ENCODE results near the gene QRICH2. TPM values are rescaled to one million over a fixed set of nuclear protein-coding genes. Genes with fewer than 3 reads are reported as not detected.

QRICH2 gene
- total RNA-seq, 2 experiments from 2014 or later, result 7.2 to 9.4 TPM

DNA sequence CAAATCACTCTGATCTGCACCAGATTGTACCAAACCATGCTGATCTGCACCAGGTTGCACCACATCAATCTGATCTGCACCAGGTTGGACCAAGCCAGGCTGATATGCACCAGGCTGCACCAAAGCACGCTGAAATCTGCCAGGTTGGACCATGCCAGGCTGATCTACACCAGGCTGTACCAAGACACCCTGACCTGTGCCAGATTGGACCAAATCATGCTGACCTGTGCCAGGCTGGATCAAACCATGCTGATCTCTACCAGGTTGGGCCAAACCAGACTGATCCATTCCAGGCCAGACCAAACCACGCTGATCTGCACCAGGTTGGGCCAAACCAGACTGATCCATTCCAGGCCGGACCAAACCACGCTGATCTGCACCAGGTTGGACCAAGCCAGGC, 15.5 kb downstream of the QRICH2 start:
- POLR2A ChIA-PET, result no interaction called here
- H3K27ac ChIP-seq (ENCODE audit: low read depth, low read length, poor library complexity, severe bottlenecking), result no peak overlapping the region

GRCh38 chr17:76281573-76282371, 26.3 kb downstream of the QRICH2 start:
- H4K20me1 ChIP-seq (ENCODE audit: insufficient read depth, low read length), result no peaks in the 10 kb centered on the region
- no peaks in the 10 kb centered on the region for H3K79me2 ChIP-seq (ENCODE audit: insufficient read depth, low read depth, low read length)

More for the DNA sequence above, 15.5 kb downstream of the QRICH2 start:
- no peak for DNase-seq (ENCODE audit: low spot score)
- Histone ChIP-seq H3K4me1 (ENCODE audit: insufficient read depth, low read length, poor library complexity, severe bottlenecking) (no peaks in the 10 kb centered on the region), H3K4me3 (ENCODE audit: low read depth, low read length, poor library complexity, severe bottlenecking) (no peak overlapping the region), H3K9me3 (ENCODE audit: low read length) (no peaks in the 10 kb centered on the region), H2AFZ (ENCODE audit: low read length) (no peak overlapping the region), H3K4me2 (ENCODE audit: low read length) (no peak overlapping the region), H3K79me2 (ENCODE audit: insufficient read depth, low read depth, low read length) (no peaks in the 10 kb centered on the region), H3K36me3 (ENCODE audit: insufficient read depth, low read length) (peaks cover 14% of the 10 kb centered on the region; the same call in 1 of the 2 replicates), H3K9me2 (ENCODE audit: insufficient read depth, low read length) (no peaks in the 10 kb centered on the region), H4K20me1 (ENCODE audit: insufficient read depth, low read length) (no peaks in the 10 kb centered on the region)
- intact Hi-C loops (cut with micrococcal nuclease; ENCODE audit: unreplicated experiment), result no loop called here
- CTCF ChIA-PET (ENCODE audit: unreplicated experiment), result no interaction called here
- TF ChIP-seq, protein P1, sequence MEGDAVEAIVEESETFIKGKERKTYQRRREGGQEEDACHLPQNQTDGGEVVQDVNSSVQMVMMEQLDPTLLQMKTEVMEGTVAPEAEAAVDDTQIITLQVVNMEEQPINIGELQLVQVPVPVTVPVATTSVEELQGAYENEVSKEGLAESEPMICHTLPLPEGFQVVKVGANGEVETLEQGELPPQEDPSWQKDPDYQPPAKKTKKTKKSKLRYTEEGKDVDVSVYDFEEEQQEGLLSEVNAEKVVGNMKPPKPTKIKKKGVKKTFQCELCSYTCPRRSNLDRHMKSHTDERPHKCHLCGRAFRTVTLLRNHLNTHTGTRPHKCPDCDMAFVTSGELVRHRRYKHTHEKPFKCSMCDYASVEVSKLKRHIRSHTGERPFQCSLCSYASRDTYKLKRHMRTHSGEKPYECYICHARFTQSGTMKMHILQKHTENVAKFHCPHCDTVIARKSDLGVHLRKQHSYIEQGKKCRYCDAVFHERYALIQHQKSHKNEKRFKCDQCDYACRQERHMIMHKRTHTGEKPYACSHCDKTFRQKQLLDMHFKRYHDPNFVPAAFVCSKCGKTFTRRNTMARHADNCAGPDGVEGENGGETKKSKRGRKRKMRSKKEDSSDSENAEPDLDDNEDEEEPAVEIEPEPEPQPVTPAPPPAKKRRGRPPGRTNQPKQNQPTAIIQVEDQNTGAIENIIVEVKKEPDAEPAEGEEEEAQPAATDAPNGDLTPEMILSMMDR (conservative IDR thresholded peaks at IDR 0.05; ENCODE audit: low read length), result no peak
- no TSS peak for BruUV-seq (replicated peaks)

GRCh38 chr17:76280650-76281049, 27.4 kb downstream of the QRICH2 start:
- no peak overlapping the region for H3K27ac ChIP-seq (ENCODE audit: low read depth, low read length, poor library complexity, severe bottlenecking)
- no peak overlapping the region for H3K4me2 ChIP-seq (ENCODE audit: low read length)
- TF ChIP-seq, protein P1 (conservative IDR thresholded peaks at IDR 0.05; ENCODE audit: low read length), result no peak
- no peak for TF ChIP-seq EZH2phosphoT487 (IDR thresholded peaks at IDR 0.05; ENCODE audit: borderline replicate concordance, low read depth, low read length)
- H4K20me1 ChIP-seq (ENCODE audit: insufficient read depth, low read length), result no peaks in the 10 kb centered on the region
- no TSS peak for BruUV-seq (replicated peaks)
- H3K4me3 ChIP-seq (ENCODE audit: low read depth, low read length, poor library complexity, severe bottlenecking), result no peak overlapping the region
- H3K4me1 ChIP-seq (ENCODE audit: insufficient read depth, low read length, poor library complexity, severe bottlenecking), result no peaks in the 10 kb centered on the region
- ChIA-PET POLR2A (interaction anchor here (0.6 to 1.7 kb wide), 4 partner anchors 13 to 422 kb away, joined by 3 to 6 read pairs (median 4); no protein-coding TSS in a partner anchor), CTCF (ENCODE audit: unreplicated experiment) (interaction anchor here (1.5 kb wide), 1 partner anchor 9 kb away, joined by 7 read pairs; no protein-coding TSS in a partner anchor)
- no peaks in the 10 kb centered on the region for H3K9me3 ChIP-seq (ENCODE audit: low read length)
- no peak overlapping the region for H2AFZ ChIP-seq (ENCODE audit: low read length)
- no peaks in the 10 kb centered on the region for H3K36me3 ChIP-seq (ENCODE audit: insufficient read depth, low read length)
- DNase-seq (ENCODE audit: low spot score), result no peak
- intact Hi-C loops (cut with micrococcal nuclease; ENCODE audit: unreplicated experiment), result no loop called here
- no peaks in the 10 kb centered on the region for H3K79me2 ChIP-seq (ENCODE audit: insufficient read depth, low read depth, low read length)
- H3K9me2 ChIP-seq (ENCODE audit: insufficient read depth, low read length), result no peaks in the 10 kb centered on the region

More at GRCh38 chr17:76281573-76282371, 26.3 kb downstream of the QRICH2 start:
- H3K9me2 ChIP-seq (ENCODE audit: insufficient read depth, low read length), result no peaks in the 10 kb centered on the region
- no peaks in the 10 kb centered on the region for H3K4me1 ChIP-seq (ENCODE audit: insufficient read depth, low read length, poor library complexity, severe bottlenecking)
- H3K27ac ChIP-seq (ENCODE audit: low read depth, low read length, poor library complexity, severe bottlenecking), result no peak overlapping the region
- no TSS peak for BruUV-seq (replicated peaks)
- TF ChIP-seq, protein P1 (conservative IDR thresholded peaks at IDR 0.05; ENCODE audit: low read length), result no peak
- TF ChIP-seq EZH2phosphoT487 (IDR thresholded peaks at IDR 0.05; ENCODE audit: borderline replicate concordance, low read depth, low read length), result no peak
- no peak overlapping the region for H2AFZ ChIP-seq (ENCODE audit: low read length)
- H3K9me3 ChIP-seq (ENCODE audit: low read length), result no peaks in the 10 kb centered on the region
- CTCF ChIA-PET (ENCODE audit: unreplicated experiment), result interaction anchor here (1.2 kb wide), 1 partner anchor 100 kb away, joined by 4 read pairs; no protein-coding TSS in a partner anchor
- intact Hi-C loops (cut with micrococcal nuclease; ENCODE audit: unreplicated experiment), result no loop called here
- no peak for DNase-seq (ENCODE audit: low spot score)
- H3K4me3 ChIP-seq (ENCODE audit: low read depth, low read length, poor library complexity, severe bottlenecking), result no peak overlapping the region
- H3K4me2 ChIP-seq (ENCODE audit: low read length), result no peak overlapping the region
- POLR2A ChIA-PET, result interaction anchor here (0.6 to 1.6 kb wide), 3 partner anchors 8 to 21 kb away, joined by 3 read pairs; no protein-coding TSS in a partner anchor
- H3K36me3 ChIP-seq (ENCODE audit: insufficient read depth, low read length), result no peaks in the 10 kb centered on the region
